RWPE2 (cell line): Measurements from ENCODE around the gene LDB2.
A peak's percentile ranks its signal among the peaks of the same experiment; 100 is the strongest.

Experiments
- ATAC-seq: fragments of 200-7000 bp; cut with Tn5 transposase; 3 replicates; pipeline ENCODE4 v1.9.1; 2021; ENCODE audit warnings: low read depth
- DNase-seq: peaks from one replicate; pipeline ENCODE4 v3.0.0-alpha.2; 2020; ENCODE audit warnings: low spot score
- H3K27ac ChIP-seq: fragments of 450-650 bp; 2 replicates; pipeline ENCODE4 v1.5.1; 2017; ENCODE audit warnings: mild to moderate bottlenecking; ENCODE audit not compliant: poor library complexity, severe bottlenecking
- H3K27me3 ChIP-seq: fragments of 250-450 bp; sonication (Bioruptor Pico); 2 replicates; pipeline ENCODE4 v1.5.1; 2021; ENCODE audit warnings: mild to moderate bottlenecking, moderate library complexity; ENCODE audit not compliant: insufficient read depth, poor library complexity, severe bottlenecking
- H3K36me3 ChIP-seq: fragments of 250-450 bp; sonication (Bioruptor Pico); 2 replicates; pipeline ENCODE4 v1.5.1; 2020; ENCODE audit warnings: low read depth, mild to moderate bottlenecking, moderate library complexity
- H3K4me1 ChIP-seq: fragments of 250-450 bp; sonication (Bioruptor Pico); 2 replicates; pipeline ENCODE4 v1.5.1; 2021; ENCODE audit warnings: mild to moderate bottlenecking, moderate library complexity; ENCODE audit not compliant: insufficient read depth, poor library complexity, severe bottlenecking
- H3K4me3 ChIP-seq: fragments of 250-450 bp; sonication (Bioruptor Pico); 2 replicates; pipeline ENCODE4 v1.5.1; 2021; ENCODE audit warnings: mild to moderate bottlenecking, moderate library complexity; ENCODE audit not compliant: severe bottlenecking
- H3K9me3 ChIP-seq: fragments of 250-450 bp; sonication (Bioruptor Pico); 2 replicates; pipeline ENCODE4 v1.5.1; 2021; ENCODE audit warnings: mild to moderate bottlenecking, moderate library complexity; ENCODE audit not compliant: severe bottlenecking
- TF ChIP-seq, protein P1 (sequence below): fragments of 450-650 bp; IDR thresholded peaks from one replicate; pipeline ENCODE4 v1.5.1; 2017; ENCODE audit warnings: mild to moderate bottlenecking, moderate library complexity; ENCODE audit not compliant: poor library complexity, severe bottlenecking

Gene LDB2

DNA sequence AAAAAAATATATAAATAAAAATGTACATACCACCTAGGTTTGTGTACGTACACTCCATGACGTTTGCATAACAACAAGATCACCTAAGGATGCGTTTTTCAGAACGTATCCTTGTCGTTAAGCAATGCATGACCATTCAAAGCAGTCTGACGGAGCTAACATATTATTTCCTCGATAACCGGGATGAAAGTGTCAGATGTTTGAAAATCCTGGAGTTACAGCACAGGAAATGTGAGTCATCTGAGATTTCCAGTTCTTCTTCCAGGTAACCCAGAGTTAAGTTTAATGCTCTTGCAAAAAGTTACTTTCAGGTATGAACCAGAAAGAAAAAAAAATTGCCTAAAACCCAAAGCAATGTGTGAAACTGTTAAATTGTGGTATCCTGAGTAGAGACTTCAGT lies 107.9 kb downstream of the LDB2 start:
- H3K4me3 ChIP-seq, result no peak overlapping the region
- no peaks in the 10 kb centered on the region for H3K27me3 ChIP-seq
- ATAC-seq, result peak; percentile 40; the same call in 1 of the 3 replicates
- TF ChIP-seq, protein P1, sequence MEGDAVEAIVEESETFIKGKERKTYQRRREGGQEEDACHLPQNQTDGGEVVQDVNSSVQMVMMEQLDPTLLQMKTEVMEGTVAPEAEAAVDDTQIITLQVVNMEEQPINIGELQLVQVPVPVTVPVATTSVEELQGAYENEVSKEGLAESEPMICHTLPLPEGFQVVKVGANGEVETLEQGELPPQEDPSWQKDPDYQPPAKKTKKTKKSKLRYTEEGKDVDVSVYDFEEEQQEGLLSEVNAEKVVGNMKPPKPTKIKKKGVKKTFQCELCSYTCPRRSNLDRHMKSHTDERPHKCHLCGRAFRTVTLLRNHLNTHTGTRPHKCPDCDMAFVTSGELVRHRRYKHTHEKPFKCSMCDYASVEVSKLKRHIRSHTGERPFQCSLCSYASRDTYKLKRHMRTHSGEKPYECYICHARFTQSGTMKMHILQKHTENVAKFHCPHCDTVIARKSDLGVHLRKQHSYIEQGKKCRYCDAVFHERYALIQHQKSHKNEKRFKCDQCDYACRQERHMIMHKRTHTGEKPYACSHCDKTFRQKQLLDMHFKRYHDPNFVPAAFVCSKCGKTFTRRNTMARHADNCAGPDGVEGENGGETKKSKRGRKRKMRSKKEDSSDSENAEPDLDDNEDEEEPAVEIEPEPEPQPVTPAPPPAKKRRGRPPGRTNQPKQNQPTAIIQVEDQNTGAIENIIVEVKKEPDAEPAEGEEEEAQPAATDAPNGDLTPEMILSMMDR, result no peak
- no peaks in the 10 kb centered on the region for H3K36me3 ChIP-seq
- H3K9me3 ChIP-seq, result no peaks in the 10 kb centered on the region
- no peak for DNase-seq
- peaks cover 3% of the 10 kb centered on the region for H3K4me1 ChIP-seq
- no peak overlapping the region for H3K27ac ChIP-seq

DNA sequence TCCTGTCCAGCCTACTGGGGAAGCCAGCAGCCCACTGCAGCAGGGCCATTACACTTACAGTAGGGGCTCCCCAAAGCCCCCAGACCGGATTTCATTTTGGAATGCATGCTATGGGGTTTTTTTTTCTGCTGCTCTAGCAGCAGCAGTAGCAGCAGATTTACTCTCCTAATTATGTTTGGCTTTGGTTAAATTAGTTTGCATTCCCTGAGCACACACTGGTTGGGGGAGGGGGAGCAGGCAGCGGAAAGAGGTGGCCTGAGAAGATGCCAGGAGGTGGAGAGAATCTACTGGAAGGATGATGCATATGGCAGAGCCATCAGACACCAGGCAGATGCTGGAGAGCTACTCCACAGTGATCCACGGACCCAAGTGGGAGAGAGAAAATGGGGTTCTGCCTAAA lies 109.6 kb downstream of the LDB2 start:
- Histone ChIP-seq H3K4me3 (no peak overlapping the region), H3K27me3 (no peaks in the 10 kb centered on the region), H3K9me3 (no peaks in the 10 kb centered on the region), H3K4me1 (peaks cover 3% of the 10 kb centered on the region), H3K36me3 (no peaks in the 10 kb centered on the region), H3K27ac (no peak overlapping the region)
- no peak for DNase-seq
- TF ChIP-seq, protein P1, result no peak
- ATAC-seq, result no peak

DNA sequence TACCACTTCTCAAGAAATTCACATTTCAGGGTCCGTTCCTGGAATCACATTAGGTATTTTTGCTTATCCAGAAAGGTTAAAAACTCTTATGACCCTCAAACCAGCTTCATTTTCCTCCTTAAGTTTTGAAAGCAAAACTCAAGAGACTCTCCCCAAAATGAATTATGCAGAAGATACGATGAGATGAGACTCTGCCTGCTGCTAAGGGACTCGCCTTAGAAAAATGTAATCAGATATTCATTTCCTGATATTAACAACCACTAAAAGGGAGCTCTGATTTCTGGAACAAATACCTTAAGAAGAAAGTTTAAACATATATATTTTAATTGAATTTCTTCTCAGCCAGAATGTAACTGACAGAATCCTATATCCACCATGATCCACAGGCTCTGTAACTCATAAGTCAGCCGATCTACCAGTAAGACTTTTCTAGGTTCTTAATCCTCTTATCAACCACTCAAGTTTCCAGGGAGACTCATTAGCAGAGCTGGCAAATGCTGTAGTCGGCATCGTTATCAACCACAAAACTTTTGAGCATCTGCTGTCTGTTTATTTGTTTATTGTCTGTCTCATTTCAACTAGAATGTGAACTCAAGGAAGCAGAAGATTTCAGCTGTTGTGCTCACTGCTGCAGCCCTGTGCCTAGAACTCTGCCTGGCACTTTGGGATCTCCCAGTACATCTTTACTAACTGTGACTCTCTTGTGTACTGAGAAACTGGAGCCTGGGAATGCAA lies 112.5 kb downstream of the LDB2 start:
- no peaks in the 10 kb centered on the region for H3K9me3 ChIP-seq
- no peak overlapping the region for H3K4me3 ChIP-seq
- H3K27ac ChIP-seq, result no peak overlapping the region
- DNase-seq, result no peak
- H3K36me3 ChIP-seq, result no peaks in the 10 kb centered on the region
- peaks cover 3% of the 10 kb centered on the region for H3K4me1 ChIP-seq
- TF ChIP-seq, protein P1, result no peak
- H3K27me3 ChIP-seq, result no peaks in the 10 kb centered on the region
- ATAC-seq, result no peak

DNA sequence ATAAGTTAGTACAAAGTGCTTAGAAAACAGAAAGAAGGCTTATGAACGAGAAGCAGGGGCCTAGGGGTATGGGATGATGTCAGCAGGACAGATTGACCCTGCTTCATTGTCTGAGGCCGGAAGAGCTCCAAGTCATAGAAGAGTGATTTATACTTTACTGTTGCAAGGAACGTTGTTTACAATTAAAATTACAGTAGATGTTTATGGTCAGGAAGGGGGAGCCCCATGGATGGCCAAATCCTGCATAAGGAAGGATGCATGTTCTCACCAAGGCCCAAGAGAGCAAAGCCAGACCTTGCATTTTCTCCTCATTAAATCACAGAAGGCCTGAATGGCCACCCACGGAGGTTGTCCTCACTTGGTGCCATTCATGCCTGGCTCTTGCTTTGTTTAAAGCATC lies 115.3 kb downstream of the LDB2 start:
- no peaks in the 10 kb centered on the region for H3K36me3 ChIP-seq
- H3K27ac ChIP-seq, result no peak overlapping the region
- no peak for ATAC-seq

More for the DNA sequence above, 115.3 kb downstream of the LDB2 start:
- Histone ChIP-seq H3K27me3 (no peaks in the 10 kb centered on the region), H3K4me3 (no peak overlapping the region), H3K4me1 (no peaks in the 10 kb centered on the region), H3K9me3 (no peaks in the 10 kb centered on the region)
- no peak for DNase-seq
- TF ChIP-seq, protein P1, result no peak
